SH-SY5Y (cell line): ENCODE measurements around the gene AKAP9.

ENCODE experiments used
- GATA2 ChIP-seq: IDR thresholded peaks from 2 replicates; pipeline ENCODE4 v1.6.1; 2011; ENCODE audit warnings: mild to moderate bottlenecking, low read depth, low read length
- GATA3 ChIP-seq: IDR thresholded peaks from 2 replicates; pipeline ENCODE4 v1.6.1; 2011; ENCODE audit warnings: low read depth, mild to moderate bottlenecking, low read length, moderate library complexity

DNA sequence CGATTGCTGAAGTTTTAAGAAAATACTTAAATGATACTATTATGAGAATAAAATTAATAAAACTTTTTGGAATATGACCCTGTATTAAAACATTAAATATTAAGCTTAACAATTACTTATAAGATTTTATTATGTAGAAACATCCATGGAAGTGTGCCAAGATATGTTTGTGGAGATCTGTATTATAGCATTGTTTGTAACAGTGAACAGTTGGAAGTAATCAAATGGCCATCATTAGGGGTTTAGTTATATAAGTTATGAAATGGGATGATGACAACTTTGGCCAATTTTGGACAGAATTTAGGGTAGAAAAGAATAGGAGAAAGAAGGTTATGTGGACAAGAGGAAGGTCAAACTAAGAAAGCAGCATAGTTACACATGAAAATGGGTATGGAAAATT lies 88.0 kb downstream of the AKAP9 start:
- no peak for TF ChIP-seq GATA2
- TF ChIP-seq GATA3 = no peak
